Measurements from ENCODE around the gene PSD4. TPM values are rescaled to one million over a fixed set of nuclear protein-coding genes. Genes with fewer than 3 reads are reported as not detected.

Gene PSD4
- total RNA-seq, 2 donors from 2014 or later, result 13.1 to 16.9 TPM

DNA sequence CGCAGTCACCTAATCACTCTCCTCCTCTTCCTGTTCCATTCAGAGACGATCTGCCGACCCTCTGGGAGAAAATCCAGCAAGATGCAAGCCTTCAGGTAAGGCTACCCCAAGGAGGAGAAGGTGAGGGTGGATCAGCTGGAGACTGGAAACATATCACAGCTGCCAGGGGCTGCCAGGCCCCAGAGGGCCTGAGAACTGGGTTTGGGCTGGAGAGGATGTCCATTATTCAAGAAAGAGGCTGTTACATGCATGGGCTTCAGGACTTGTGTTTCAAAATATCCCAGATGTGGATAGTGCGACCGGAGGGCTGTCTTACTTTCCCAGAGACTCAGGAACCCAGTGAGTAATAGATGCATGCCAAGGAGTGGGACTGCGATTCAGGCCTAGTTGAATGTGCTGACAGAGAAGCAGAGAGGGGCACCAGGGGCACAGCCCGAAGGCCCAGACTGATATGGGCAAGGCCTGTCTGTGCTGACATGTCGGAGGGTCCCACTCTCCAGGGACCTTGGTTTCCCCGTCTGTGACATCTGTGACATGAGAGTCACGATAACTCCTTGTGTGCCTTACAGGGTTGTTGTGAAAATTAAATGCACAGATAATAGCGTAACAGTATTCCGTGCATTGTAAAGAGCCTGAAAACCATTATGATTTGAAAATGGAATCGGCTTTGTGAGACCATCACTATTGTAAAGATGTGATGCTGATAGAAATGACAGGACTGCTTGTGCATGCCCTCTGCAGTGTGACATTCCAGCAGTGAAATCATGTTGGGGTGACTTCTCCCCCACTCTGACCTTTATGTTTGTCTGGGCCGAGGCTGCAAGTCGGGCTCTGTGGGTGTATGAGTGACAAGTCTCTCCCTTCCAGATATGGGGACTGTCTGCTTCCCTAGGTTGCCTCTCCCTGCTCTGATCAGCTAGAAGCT is 45.9 kb upstream of the PSD4 start:
- peak overlapping the region; percentile 3 for H3K4me3 ChIP-seq
- ATAC-seq (ENCODE audit: insufficient number of reproducible peaks, low FRiP score, low read depth) (no peak), DNase-seq (ENCODE audit: low spot score) (no peak)
- H3K4me1 ChIP-seq (ENCODE audit: control insufficient read depth in 1 of 2, low read depth in 2 of 2), result no peaks in the 10 kb centered on the region
- TF ChIP-seq, protein P1, sequence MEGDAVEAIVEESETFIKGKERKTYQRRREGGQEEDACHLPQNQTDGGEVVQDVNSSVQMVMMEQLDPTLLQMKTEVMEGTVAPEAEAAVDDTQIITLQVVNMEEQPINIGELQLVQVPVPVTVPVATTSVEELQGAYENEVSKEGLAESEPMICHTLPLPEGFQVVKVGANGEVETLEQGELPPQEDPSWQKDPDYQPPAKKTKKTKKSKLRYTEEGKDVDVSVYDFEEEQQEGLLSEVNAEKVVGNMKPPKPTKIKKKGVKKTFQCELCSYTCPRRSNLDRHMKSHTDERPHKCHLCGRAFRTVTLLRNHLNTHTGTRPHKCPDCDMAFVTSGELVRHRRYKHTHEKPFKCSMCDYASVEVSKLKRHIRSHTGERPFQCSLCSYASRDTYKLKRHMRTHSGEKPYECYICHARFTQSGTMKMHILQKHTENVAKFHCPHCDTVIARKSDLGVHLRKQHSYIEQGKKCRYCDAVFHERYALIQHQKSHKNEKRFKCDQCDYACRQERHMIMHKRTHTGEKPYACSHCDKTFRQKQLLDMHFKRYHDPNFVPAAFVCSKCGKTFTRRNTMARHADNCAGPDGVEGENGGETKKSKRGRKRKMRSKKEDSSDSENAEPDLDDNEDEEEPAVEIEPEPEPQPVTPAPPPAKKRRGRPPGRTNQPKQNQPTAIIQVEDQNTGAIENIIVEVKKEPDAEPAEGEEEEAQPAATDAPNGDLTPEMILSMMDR (IDR thresholded peaks at IDR 0.05), result no peak
- H3K27ac ChIP-seq, result no peak overlapping the region
- H3K27me3 ChIP-seq (replicated peaks; ENCODE audit: insufficient read depth), result no peaks in the 10 kb centered on the region
- H3K36me3 ChIP-seq, result no peaks in the 10 kb centered on the region
- no peaks in the 10 kb centered on the region for H3K9me3 ChIP-seq

DNA sequence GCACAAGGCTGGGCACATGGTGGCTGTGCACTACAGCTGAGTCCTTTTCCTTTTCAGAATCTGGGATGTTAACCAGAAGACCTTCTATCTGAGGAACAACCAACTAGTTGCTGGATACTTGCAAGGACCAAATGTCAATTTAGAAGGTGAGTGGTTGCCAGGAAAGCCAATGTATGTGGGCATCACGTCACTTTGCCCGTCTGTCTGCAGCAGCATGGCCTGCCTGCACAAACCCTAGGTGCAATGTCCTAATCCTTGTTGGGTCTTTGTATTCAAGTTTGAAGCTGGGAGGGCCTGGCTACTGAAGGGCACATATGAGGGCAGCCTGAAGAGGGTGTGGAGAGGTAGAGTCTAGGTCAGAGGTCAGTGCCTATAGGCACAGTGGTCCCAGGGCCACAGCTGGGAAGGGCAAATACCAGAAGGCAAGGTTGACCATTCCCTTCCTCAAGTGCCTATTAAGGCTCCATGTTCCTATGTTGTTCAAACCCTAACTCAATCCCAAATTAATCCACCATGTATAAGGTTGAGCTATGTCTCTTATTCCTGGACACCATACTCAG is 44.2 kb upstream of the PSD4 start:
- Histone ChIP-seq H3K36me3 (no peaks in the 10 kb centered on the region), H3K9me3 (no peaks in the 10 kb centered on the region), H3K27ac (no peak overlapping the region), H3K27me3 (replicated peaks; ENCODE audit: insufficient read depth) (no peaks in the 10 kb centered on the region), H3K4me3 (no peak overlapping the region), H3K4me1 (ENCODE audit: control insufficient read depth in 1 of 2, low read depth in 2 of 2) (no peaks in the 10 kb centered on the region)
- ATAC-seq (ENCODE audit: insufficient number of reproducible peaks, low FRiP score, low read depth) (no peak), DNase-seq (ENCODE audit: low spot score) (no peak)
- TF ChIP-seq, protein P1 (IDR thresholded peaks at IDR 0.05), result no peak

DNA sequence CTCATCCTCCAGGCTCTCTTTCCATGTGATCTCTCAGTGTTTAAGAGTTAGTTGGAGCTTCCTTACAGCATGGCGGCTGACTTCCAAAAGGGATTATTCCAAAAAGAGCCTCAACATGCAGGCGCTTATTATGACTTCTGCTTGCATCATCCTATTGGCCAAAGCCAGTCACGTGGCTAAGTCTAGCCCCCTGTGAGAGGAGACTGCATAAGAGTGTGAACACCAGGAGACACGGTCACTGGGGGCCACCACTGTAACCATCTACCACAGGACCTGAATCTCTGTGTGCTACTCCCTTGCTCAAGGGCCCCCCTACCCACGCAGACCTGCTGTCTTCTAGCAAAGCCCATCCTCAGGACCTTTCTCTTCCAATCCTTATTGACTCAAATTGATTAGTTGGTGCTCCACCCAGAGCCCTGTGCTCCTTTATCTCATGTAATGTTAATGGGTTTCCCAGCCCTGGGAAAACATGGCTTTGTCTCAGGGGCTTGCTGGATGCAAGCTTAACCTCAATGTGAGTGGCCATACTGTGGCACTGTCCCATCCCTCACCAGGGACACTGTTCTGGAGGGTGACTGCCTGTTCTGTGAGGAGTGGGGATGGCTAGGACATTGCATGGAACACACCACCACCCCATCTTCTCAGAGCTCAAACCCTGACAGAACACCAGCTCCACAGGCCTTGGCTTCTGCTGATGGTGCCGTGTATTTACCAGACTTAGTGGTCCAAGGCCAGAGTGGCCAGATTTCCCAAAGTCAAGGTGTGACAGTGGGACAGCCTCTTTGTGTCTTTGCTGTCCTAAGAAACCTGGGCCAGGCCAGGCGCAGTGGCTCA is 42.2 kb upstream of the PSD4 start:
- Histone ChIP-seq H3K27me3 (replicated peaks; ENCODE audit: insufficient read depth) (no peaks in the 10 kb centered on the region), H3K4me3 (no peak overlapping the region), H3K27ac (no peak overlapping the region), H3K9me3 (no peaks in the 10 kb centered on the region), H3K4me1 (ENCODE audit: control insufficient read depth in 1 of 2, low read depth in 2 of 2) (no peaks in the 10 kb centered on the region), H3K36me3 (no peaks in the 10 kb centered on the region)
- TF ChIP-seq, protein P1 (IDR thresholded peaks at IDR 0.05), result no peak
- ATAC-seq (ENCODE audit: insufficient number of reproducible peaks, low FRiP score, low read depth) (no peak), DNase-seq (ENCODE audit: low spot score) (no peak)

DNA sequence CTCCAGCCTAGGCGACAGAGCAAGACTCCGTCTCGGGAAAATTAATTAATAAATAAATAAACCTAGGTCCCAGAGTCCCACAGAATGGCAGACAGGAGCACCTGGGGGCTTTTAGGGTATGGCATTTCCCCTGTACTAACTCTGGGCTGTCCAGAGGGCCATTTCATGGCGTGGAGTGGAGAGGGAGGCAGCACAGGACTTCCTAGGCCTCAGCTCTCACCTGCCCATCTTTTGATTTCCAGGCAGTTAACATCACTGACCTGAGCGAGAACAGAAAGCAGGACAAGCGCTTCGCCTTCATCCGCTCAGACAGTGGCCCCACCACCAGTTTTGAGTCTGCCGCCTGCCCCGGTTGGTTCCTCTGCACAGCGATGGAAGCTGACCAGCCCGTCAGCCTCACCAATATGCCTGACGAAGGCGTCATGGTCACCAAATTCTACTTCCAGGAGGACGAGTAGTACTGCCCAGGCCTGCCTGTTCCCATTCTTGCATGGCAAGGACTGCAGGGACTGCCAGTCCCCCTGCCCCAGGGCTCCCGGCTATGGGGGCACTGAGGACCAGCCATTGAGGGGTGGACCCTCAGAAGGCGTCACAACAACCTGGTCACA is 41.3 kb upstream of the PSD4 start:
- ATAC-seq (ENCODE audit: insufficient number of reproducible peaks, low FRiP score, low read depth) (no peak), DNase-seq (ENCODE audit: low spot score) (no peak)
- Histone ChIP-seq H3K4me1 (ENCODE audit: control insufficient read depth in 1 of 2, low read depth in 2 of 2) (no peaks in the 10 kb centered on the region), H3K27ac (no peak overlapping the region), H3K36me3 (no peaks in the 10 kb centered on the region), H3K27me3 (replicated peaks; ENCODE audit: insufficient read depth) (no peaks in the 10 kb centered on the region), H3K4me3 (no peak overlapping the region), H3K9me3 (no peaks in the 10 kb centered on the region)
- TF ChIP-seq, protein P1 (IDR thresholded peaks at IDR 0.05), result no peak
